HepG2 (cell line): ENCODE data around the gene VWCE. TPM values are rescaled to one million over a fixed set of nuclear protein-coding genes. Genes with fewer than 3 reads are reported as not detected.

Experiments used
- AGO2 ChIP-seq: fragments of 200-400 bp; formaldehyde crosslinking; optimal IDR thresholded peaks from 2 replicates; pipeline ENCODE3; 2017; ENCODE audit warnings: mild to moderate bottlenecking, low read depth, low read length, moderate library complexity
- CCAR2 ChIP-seq: fragments of 200-400 bp; formaldehyde crosslinking; optimal IDR thresholded peaks from 2 replicates; pipeline ENCODE3; 2018; ENCODE audit warnings: low read depth, mild to moderate bottlenecking, low read length, moderate library complexity
- CERS6 ChIP-seq: sonication (generic); formaldehyde crosslinking; IDR thresholded peaks from 2 replicates; pipeline ENCODE4 v1.5.0; 2020; ENCODE audit warnings: missing genetic modification reagents
- CHD2 ChIP-seq: IDR thresholded peaks from 2 replicates; pipeline ENCODE4 v1.6.1; 2011; ENCODE audit warnings: low read depth, low read length, improper control_type of control experiment
- DRAP1 ChIP-seq: IDR thresholded peaks from 2 replicates; pipeline ENCODE4 v1.6.1; 2016; ENCODE audit warnings: missing genetic modification reagents, missing compliant biosample characterization
- REL ChIP-seq: sonication (generic); formaldehyde crosslinking; conservative IDR thresholded peaks from 2 replicates; pipeline ENCODE4 v1.8.0; 2022; ENCODE audit warnings: mild to moderate bottlenecking, missing genetic modification reagents, moderate library complexity
- SAFB2 ChIP-seq: sonication (generic); formaldehyde crosslinking; IDR thresholded peaks from 2 replicates; pipeline ENCODE4 v1.5.1; 2020; ENCODE audit warnings: missing genetic modification reagents, low read depth, mild to moderate bottlenecking, borderline replicate concordance
- THRA ChIP-seq: sonication (generic); formaldehyde crosslinking; IDR thresholded peaks from 2 replicates; pipeline ENCODE4 v1.4.0; 2020; ENCODE audit warnings: missing genetic modification reagents, borderline replicate concordance
- WIZ ChIP-seq: sonication (generic); formaldehyde crosslinking; IDR thresholded peaks from 2 replicates; pipeline ENCODE4 v1.5.1; 2020; ENCODE audit warnings: mild to moderate bottlenecking, missing genetic modification reagents
- XBP1 ChIP-seq: sonication (generic); formaldehyde crosslinking; IDR thresholded peaks from 2 replicates; pipeline ENCODE4 v1.5.0; 2020; ENCODE audit warnings: missing genetic modification reagents
- ZFP1 ChIP-seq: IDR thresholded peaks from 2 replicates; pipeline ENCODE4 v1.6.1; 2016
- ZFP82 ChIP-seq: sonication (generic); formaldehyde crosslinking; IDR thresholded peaks from 2 replicates; pipeline ENCODE4 v1.5.1; 2020; ENCODE audit warnings: mild to moderate bottlenecking, missing genetic modification reagents, borderline replicate concordance
- ZNF10 ChIP-seq: sonication (generic); formaldehyde crosslinking; IDR thresholded peaks from 2 replicates; pipeline ENCODE4 v1.4.0; 2020; ENCODE audit warnings: mild to moderate bottlenecking, low read depth, missing genetic modification reagents, borderline replicate concordance
- ZNF34 ChIP-seq: sonication (generic); formaldehyde crosslinking; IDR thresholded peaks from 2 replicates; pipeline ENCODE4 v1.4.0; 2020; ENCODE audit warnings: mild to moderate bottlenecking, missing genetic modification reagents, borderline replicate concordance
- ZNF543 ChIP-seq: sonication (generic); formaldehyde crosslinking; IDR thresholded peaks from 2 replicates; pipeline ENCODE4 v1.4.0; 2020; ENCODE audit warnings: mild to moderate bottlenecking, missing genetic modification reagents
- ZNF547 ChIP-seq: sonication (generic); formaldehyde crosslinking; IDR thresholded peaks from 2 replicates; pipeline ENCODE4 v1.5.1; 2020; ENCODE audit warnings: mild to moderate bottlenecking, missing genetic modification reagents
- ZNF567 ChIP-seq: sonication (generic); formaldehyde crosslinking; IDR thresholded peaks from 2 replicates; pipeline ENCODE4 v1.8.1; 2023; ENCODE audit warnings: mild to moderate bottlenecking, missing genetic modification reagents, borderline replicate concordance
- ZNF709 ChIP-seq: sonication (generic); formaldehyde crosslinking; IDR thresholded peaks from 2 replicates; pipeline ENCODE4 v1.5.0; 2020; ENCODE audit warnings: mild to moderate bottlenecking, missing genetic modification reagents
- ZNF766 ChIP-seq: sonication (generic); formaldehyde crosslinking; IDR thresholded peaks from 2 replicates; pipeline ENCODE4 v1.5.0; 2020; ENCODE audit warnings: missing genetic modification reagents, borderline replicate concordance
- polyA plus RNA-seq, 8 experiments: library from polyadenylated mRNA; depleted of rRNA in 3 of 8; stranded (reverse) in 7 of 8; unstranded in 1 of 8; fragments of >200 nt; fragmentation: Illumina TruSeq in 4 of 8; extraction: Trizol in 4 of 8; gene quantifications; 2 replicates each; pipeline versions ENCODE4 v1.2.1 to v1.2.3, GENCODE V29; 2011 to 2016; ENCODE audit warnings: low read depth in 4 of 8, missing spikeins in 1 of 8, mixed read lengths in 1 of 8; ENCODE audit not compliant: insufficient read depth in 1 of 8
- total RNA-seq, 5 experiments: library from RNA; depleted of rRNA; stranded (reverse); fragments of >200 nt; fragmentation: Illumina TruSeq; extraction: Trizol; gene quantifications; 2 replicates each; pipeline ENCODE4 v1.2.3, GENCODE V29; 2016; ENCODE audit warnings: low read depth in 1 of 5
- TF ChIP-seq, protein P1 (sequence below): sonication (generic); formaldehyde crosslinking; IDR thresholded peaks from 2 replicates; pipeline ENCODE4 v1.4.0; 2020; ENCODE audit warnings: mild to moderate bottlenecking, missing genetic modification reagents
- TF ChIP-seq, protein P2 (sequence below): sonication (generic); formaldehyde crosslinking; IDR thresholded peaks from 2 replicates; pipeline ENCODE4 v1.4.0; 2020; ENCODE audit warnings: missing genetic modification reagents, borderline replicate concordance

VWCE gene
- total and polyA plus RNA-seq, 2 of the 13 experiments (the other 11 are each of a cell fraction or from before 2014, with no cell fraction given) = 27.6 to 58.3 TPM

DNA sequence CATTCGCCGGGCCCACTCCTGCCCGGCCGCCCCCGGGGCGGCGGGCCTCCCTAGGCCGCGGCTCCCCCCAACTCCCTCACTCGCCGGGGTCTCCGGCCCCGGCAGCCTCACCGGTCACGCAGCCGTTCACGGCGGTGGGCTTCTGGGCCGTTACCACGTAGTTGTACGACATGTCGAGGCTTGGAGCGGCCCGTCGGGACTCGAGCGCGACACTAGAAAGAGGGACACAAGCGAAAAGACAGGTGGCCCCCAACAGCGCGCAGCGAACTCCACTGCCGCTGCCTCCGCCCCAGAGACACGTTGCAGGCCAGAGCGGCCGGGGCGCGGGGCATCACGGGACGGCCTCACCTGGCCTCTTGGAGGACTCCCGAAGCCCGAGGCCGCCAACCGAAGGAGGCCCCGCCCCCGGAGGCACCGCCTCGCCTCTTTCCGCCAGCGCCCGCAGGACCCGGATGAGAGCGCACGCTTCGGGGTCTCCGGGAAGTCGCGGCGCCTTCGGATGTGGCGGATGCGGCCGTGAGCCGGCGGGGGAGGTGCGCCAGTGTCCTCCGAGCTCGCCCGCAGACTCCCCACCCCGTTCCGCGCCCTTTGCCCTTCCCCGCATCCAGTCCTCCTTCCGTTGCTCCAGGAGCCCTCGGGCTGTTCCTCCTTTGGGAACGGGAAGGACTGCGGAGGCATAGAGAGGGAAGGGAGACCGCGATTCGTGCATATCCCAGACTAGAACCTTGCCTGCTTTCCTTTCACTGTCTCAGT is 37.9 kb upstream of the VWCE start, which contains the start of the genes DDB1 and TKFC (continued):
- TF ChIP-seq THRA (CRISPR knock-in tag) (peak; percentile 81), CERS6 (CRISPR knock-in tag) (no peak), ZFP82 (CRISPR knock-in tag) (peak; percentile 70; the same call in 1 of the 2 replicates), ZNF567 (CRISPR knock-in tag) (no peak; the same call in 1 of the 2 replicates), ZNF766 (CRISPR knock-in tag) (peak; percentile 94; the same call in 1 of the 2 replicates), ZFP1 (CRISPR knock-in tag) (peak; percentile 67), XBP1 (CRISPR knock-in tag) (peak; percentile 28; the same call in 1 of the 2 replicates), CHD2 (0 out of 2 replicates have a peak, but pooled peaks have one; percentile 30), ZNF10 (no peak), DRAP1 (CRISPR knock-in tag) (peak; percentile 83), ZNF547 (CRISPR knock-in tag) (peak; percentile 74; the same call in 1 of the 2 replicates), CCAR2 (no peak), SAFB2 (CRISPR knock-in tag) (no peak; the same call in 1 of the 2 replicates), WIZ (CRISPR knock-in tag) (no peak), ZNF34 (no peak), REL (CRISPR knock-in tag) (no peak), ZNF543 (CRISPR knock-in tag) (peak; percentile 92; the same call in 1 of the 2 replicates), AGO2 (peak; percentile 80), ZNF709 (CRISPR knock-in tag) (peak; percentile 74)
- TF ChIP-seq, protein P1, sequence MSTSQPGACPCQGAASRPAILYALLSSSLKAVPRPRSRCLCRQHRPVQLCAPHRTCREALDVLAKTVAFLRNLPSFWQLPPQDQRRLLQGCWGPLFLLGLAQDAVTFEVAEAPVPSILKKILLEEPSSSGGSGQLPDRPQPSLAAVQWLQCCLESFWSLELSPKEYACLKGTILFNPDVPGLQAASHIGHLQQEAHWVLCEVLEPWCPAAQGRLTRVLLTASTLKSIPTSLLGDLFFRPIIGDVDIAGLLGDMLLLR (CRISPR knock-in tag) = no peak
- TF ChIP-seq, protein P2, sequence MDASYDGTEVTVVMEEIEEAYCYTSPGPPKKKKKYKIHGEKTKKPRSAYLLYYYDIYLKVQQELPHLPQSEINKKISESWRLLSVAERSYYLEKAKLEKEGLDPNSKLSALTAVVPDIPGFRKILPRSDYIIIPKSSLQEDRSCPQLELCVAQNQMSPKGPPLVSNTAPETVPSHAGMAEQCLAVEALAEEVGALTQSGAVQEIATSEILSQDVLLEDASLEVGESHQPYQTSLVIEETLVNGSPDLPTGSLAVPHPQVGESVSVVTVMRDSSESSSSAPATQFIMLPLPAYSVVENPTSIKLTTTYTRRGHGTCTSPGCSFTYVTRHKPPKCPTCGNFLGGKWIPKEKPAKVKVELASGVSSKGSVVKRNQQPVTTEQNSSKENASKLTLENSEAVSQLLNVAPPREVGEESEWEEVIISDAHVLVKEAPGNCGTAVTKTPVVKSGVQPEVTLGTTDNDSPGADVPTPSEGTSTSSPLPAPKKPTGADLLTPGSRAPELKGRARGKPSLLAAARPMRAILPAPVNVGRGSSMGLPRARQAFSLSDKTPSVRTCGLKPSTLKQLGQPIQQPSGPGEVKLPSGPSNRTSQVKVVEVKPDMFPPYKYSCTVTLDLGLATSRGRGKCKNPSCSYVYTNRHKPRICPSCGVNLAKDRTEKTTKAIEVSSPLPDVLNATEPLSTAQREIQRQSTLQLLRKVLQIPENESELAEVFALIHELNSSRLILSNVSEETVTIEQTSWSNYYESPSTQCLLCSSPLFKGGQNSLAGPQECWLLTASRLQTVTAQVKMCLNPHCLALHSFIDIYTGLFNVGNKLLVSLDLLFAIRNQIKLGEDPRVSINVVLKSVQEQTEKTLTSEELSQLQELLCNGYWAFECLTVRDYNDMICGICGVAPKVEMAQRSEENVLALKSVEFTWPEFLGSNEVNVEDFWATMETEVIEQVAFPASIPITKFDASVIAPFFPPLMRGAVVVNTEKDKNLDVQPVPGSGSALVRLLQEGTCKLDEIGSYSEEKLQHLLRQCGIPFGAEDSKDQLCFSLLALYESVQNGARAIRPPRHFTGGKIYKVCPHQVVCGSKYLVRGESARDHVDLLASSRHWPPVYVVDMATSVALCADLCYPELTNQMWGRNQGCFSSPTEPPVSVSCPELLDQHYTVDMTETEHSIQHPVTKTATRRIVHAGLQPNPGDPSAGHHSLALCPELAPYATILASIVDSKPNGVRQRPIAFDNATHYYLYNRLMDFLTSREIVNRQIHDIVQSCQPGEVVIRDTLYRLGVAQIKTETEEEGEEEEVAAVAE (CRISPR knock-in tag) = peak; percentile 62; the same call in 1 of the 2 replicates
